HCT116 (cell line): ENCODE results near the gene SCN1A. TPM values are rescaled to one million over a fixed set of nuclear protein-coding genes. Genes with fewer than 3 reads are reported as not detected.

ENCODE experiments used
- ATAC-seq: fragments of 200-7000 bp; cut with Tn5 transposase; 2 replicates; pipeline ENCODE4 v1.9.1; 2020; ENCODE audit warnings: mild to moderate bottlenecking, moderate library complexity
- BruUV-seq: library from RNA; stranded (reverse); fragments of 400-500 nt; replicated peaks from 2 replicates; lab custom pipeline; 2021; lab: Mats Ljungman, UMichigan
- CTCF ChIA-PET: fragments of 300-600 bp; sonication (Branson Sonifier 250); formaldehyde crosslinking; loops from one replicate; lab custom pipeline; 2021; ENCODE audit warnings: antibody characterized with exemption; lab: Charles Lee
- POLR2A ChIA-PET: fragments of 300-600, 350-600 bp; sonication (Branson Sonifier 250); formaldehyde crosslinking; loops from one replicate; lab custom pipeline; 2021; ENCODE audit warnings: antibody characterized with exemption; lab: Charles Lee
- RAD21 ChIA-PET, 2 experiments: fragments of 300-600 bp; sonication (Branson Sonifier 250); formaldehyde crosslinking; loops; one replicate each; lab custom pipeline; 2023; ENCODE audit warnings: low total read pairs in 2 of 2; ENCODE audit not compliant: uncharacterized antibody in 2 of 2, unreplicated experiment in 2 of 2, low non-redundant PET in 1 of 2; lab: Charles Lee
- DNase-seq: peaks from one replicate; pipeline ENCODE4 v3.0.0-alpha.2; 2010; ENCODE audit warnings: low read depth, low spot score
- H2AFZ ChIP-seq: fragments of 200-600 bp; shearing (Covaris generic), sonication (generic); 2 replicates; pipeline ENCODE4 v1.6.1; 2017; ENCODE audit warnings: low read depth, mixed run types, mixed read lengths, antibody characterized with exemption, low read length; ENCODE audit not compliant: poor library complexity, severe bottlenecking
- H3K27ac ChIP-seq: 2 replicates; pipeline ENCODE4 v1.5.1; 2012; ENCODE audit warnings: low read depth, low read length
- H3K27me3 ChIP-seq: fragments of 200-600 bp; sonication (generic); 2 replicates; pipeline ENCODE4 v1.6.1; 2016; ENCODE audit warnings: mixed run types, low read length, mixed read lengths; ENCODE audit not compliant: insufficient read depth
- H3K36me3 ChIP-seq, 2 experiments: fragments of 200-500 bp in 1 of 2; fragments of 200-600 bp in 1 of 2; sonication (Bioruptor generic) in 1 of 2; sonication (generic) in 1 of 2; 2 replicates each; pipeline versions ENCODE4 v1.5.1 to v1.6.1; 2014 to 2016; ENCODE audit warnings: low read length in 2 of 2, inconsistent platforms in 1 of 2, mixed read lengths in 1 of 2, mixed run types in 1 of 2; ENCODE audit not compliant: insufficient read depth in 2 of 2, control insufficient read depth in 1 of 2
- H3K4me1 ChIP-seq, 2 experiments: fragments of 200-600 bp in 1 of 2; sonication (generic) in 1 of 2; 2 replicates each; pipeline versions ENCODE4 v1.5.1 to v1.6.1; 2012 to 2017; ENCODE audit warnings: low read length in 2 of 2, inconsistent platforms in 1 of 2, mild to moderate bottlenecking in 1 of 2, mixed read lengths in 1 of 2, mixed run types in 1 of 2, moderate library complexity in 1 of 2; ENCODE audit not compliant: insufficient read depth in 2 of 2, control insufficient read depth in 1 of 2
- H3K4me2 ChIP-seq: fragments of 200-600 bp; sonication (generic); 2 replicates; pipeline ENCODE4 v1.6.1; 2017; ENCODE audit warnings: mixed run types, low read length, mixed read lengths
- H3K4me3 ChIP-seq, 2 experiments: fragments of 200-600 bp in 1 of 2; sonication (generic) in 1 of 2; replicated peaks in 1 of 2; 2 replicates each; pipeline ENCODE4 v1.5.1; 2011 to 2016; ENCODE audit warnings: low read length in 2 of 2, control low read depth in 1 of 2, low read depth in 1 of 2, mild to moderate bottlenecking in 1 of 2, mixed read lengths in 1 of 2, mixed run types in 1 of 2
- H3K79me2 ChIP-seq: fragments of 200-600 bp; sonication (generic); 2 replicates; pipeline ENCODE4 v1.6.1; 2017; ENCODE audit warnings: mild to moderate bottlenecking, mixed run types, low read length, moderate library complexity, mixed read lengths; ENCODE audit not compliant: insufficient read depth
- H3K9ac ChIP-seq: fragments of 200-600 bp; sonication (generic); 2 replicates; pipeline ENCODE4 v1.6.1; 2016; ENCODE audit warnings: low read length, mixed read lengths
- H3K9me2 ChIP-seq: fragments of 200-600 bp; sonication (generic), shearing (Covaris generic); 2 replicates; pipeline ENCODE4 v1.6.1; 2017; ENCODE audit warnings: mixed run types, mild to moderate bottlenecking, moderate library complexity; ENCODE audit not compliant: insufficient read depth
- H3K9me3 ChIP-seq, 2 experiments: fragments of 200-500 bp in 1 of 2; fragments of 200-600 bp in 1 of 2; sonication (Bioruptor generic) in 1 of 2; sonication (generic) in 1 of 2; 2 replicates each; pipeline ENCODE4 v1.6.1; 2014 to 2017; ENCODE audit warnings: low read length in 2 of 2, mixed read lengths in 2 of 2, inconsistent platforms in 1 of 2, low read depth in 1 of 2, mild to moderate bottlenecking in 1 of 2, mixed run types in 1 of 2, moderate library complexity in 1 of 2; ENCODE audit not compliant: control insufficient read depth in 1 of 2, insufficient read depth in 1 of 2
- H4K20me1 ChIP-seq: fragments of 200-600 bp; sonication (generic), shearing (Covaris generic); 2 replicates; pipeline ENCODE4 v1.6.1; 2017; ENCODE audit warnings: mixed run types, mild to moderate bottlenecking, moderate library complexity; ENCODE audit not compliant: insufficient read depth
- CEBPB ChIP-seq: IDR thresholded peaks from 2 replicates; pipeline ENCODE4 v1.6.1; 2012; ENCODE audit warnings: low read depth
- EGR1 ChIP-seq: IDR thresholded peaks from 2 replicates; pipeline ENCODE4 v1.6.1; 2012; ENCODE audit warnings: low read depth
- ELF1 ChIP-seq: IDR thresholded peaks from 2 replicates; pipeline ENCODE4 v1.6.1; 2012; ENCODE audit warnings: low read depth, borderline replicate concordance
- JUND ChIP-seq: IDR thresholded peaks from 2 replicates; pipeline ENCODE4 v1.6.1; 2012
- RAD21 ChIP-seq: IDR thresholded peaks from 2 replicates; pipeline ENCODE4 v1.6.1; 2012; ENCODE audit warnings: low read depth, mild to moderate bottlenecking
- SP1 ChIP-seq: IDR thresholded peaks from 2 replicates; pipeline ENCODE4 v1.6.1; 2012; ENCODE audit warnings: low read depth
- TCF7L2 ChIP-seq: IDR thresholded peaks from 2 replicates; pipeline ENCODE4 v1.7.0; 2011; ENCODE audit warnings: borderline replicate concordance, inconsistent platforms; ENCODE audit not compliant: insufficient read depth, insufficient read length; ENCODE audit errors: extremely low read depth
- intact Hi-C: fragments of 100-400 bp; cut with micrococcal nuclease; formaldehyde crosslinking; loops from 2 replicates; pipeline ENCODE4 v1.10.0; 2022
- total RNA-seq: library from RNA; stranded (reverse); gene quantifications from one replicate; pipeline ENCODE4 v1.2.1, GENCODE V29; 2021; ENCODE audit not compliant: unreplicated experiment
- TF ChIP-seq, protein P1 (sequence below): IDR thresholded peaks from 2 replicates; pipeline ENCODE4 v1.6.1; 2012

SCN1A gene
- total RNA-seq, 1 experiment from 2014 or later: not detected

DNA sequence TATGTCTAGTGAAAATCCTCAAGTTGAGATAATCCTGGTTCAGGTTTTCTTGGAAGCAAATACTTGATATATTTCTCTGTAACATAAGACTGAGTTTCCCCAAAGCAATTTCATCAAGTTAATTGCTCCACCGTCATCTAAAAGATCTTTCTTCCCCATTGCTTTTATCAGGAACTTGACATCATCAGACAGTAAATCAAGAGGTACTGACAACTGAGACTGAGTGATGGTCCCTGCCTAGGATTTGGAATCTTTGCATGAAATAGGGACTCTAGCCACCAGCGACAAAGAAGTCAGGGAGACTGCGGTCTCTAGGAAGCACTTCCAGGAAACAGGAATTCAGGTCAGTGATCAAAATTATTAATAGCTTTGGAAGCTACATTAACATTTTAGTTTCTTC lies 43.4 kb upstream of the SCN1A start:
- H3K4me2 ChIP-seq: no peak overlapping the region
- H3K27ac ChIP-seq: no peak overlapping the region
- H3K9me3 ChIP-seq: no peaks in the 10 kb centered on the region
- H4K20me1 ChIP-seq: no peaks in the 10 kb centered on the region
- ChIA-PET RAD21 (no interaction called here), POLR2A (no interaction called here), CTCF (no interaction called here)
- H3K27me3 ChIP-seq: 0 out of 2 replicates have a peak, but pooled peaks cover 7% of the 10 kb centered on the region
- no peaks in the 10 kb centered on the region for H3K9me2 ChIP-seq
- ATAC-seq: no peak
- BruUV-seq: no TSS peak
- H3K36me3 ChIP-seq: no peaks in the 10 kb centered on the region
- no peak overlapping the region for H2AFZ ChIP-seq
- no peaks in the 10 kb centered on the region for H3K79me2 ChIP-seq
- no peak overlapping the region for H3K9ac ChIP-seq
- no peak overlapping the region for H3K4me3 ChIP-seq
- intact Hi-C loops: no loop called here
- no peaks in the 10 kb centered on the region for H3K4me1 ChIP-seq
- DNase-seq: no peak
- TF ChIP-seq TCF7L2: no peak
- no peak for TF ChIP-seq EGR1
- no peak for TF ChIP-seq SP1
- no peak for TF ChIP-seq JUND
- TF ChIP-seq CEBPB: no peak
- TF ChIP-seq, protein P1, sequence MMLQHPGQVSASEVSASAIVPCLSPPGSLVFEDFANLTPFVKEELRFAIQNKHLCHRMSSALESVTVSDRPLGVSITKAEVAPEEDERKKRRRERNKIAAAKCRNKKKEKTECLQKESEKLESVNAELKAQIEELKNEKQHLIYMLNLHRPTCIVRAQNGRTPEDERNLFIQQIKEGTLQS: no peak

DNA sequence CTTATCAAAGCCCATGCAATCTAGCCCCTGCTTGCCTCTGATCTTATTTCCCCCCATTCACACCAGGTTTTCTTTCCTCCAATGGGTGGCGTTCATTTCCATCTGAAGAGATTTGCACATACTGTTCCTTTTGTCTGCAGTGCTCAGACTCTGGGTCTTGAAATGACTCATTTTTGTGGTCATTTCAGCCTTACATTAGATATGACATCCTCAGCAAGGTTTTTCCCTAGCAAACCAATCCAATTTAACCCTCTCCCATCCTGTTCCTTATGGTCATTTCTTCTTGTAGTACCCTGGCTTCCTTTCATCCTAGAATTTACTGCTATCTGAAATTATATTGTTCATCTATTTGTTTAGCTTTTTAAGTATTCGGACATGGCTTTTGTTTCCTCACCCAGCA lies 42.5 kb upstream of the SCN1A start:
- Histone ChIP-seq H3K4me1 (no peaks in the 10 kb centered on the region), H3K9me3 (no peaks in the 10 kb centered on the region), H3K79me2 (no peaks in the 10 kb centered on the region), H3K4me3 (no peak overlapping the region), H4K20me1 (no peaks in the 10 kb centered on the region), H2AFZ (no peak overlapping the region), H3K36me3 (no peaks in the 10 kb centered on the region), H3K4me2 (no peak overlapping the region), H3K27ac (no peak overlapping the region), H3K9ac (no peak overlapping the region), H3K27me3 (0 out of 2 replicates have a peak, but pooled peaks cover 7% of the 10 kb centered on the region), H3K9me2 (no peaks in the 10 kb centered on the region)
- ChIA-PET CTCF (interaction anchor here (0.6 kb wide), 1 partner anchor 43 kb away, joined by 3 read pairs; the partner anchor contains the start of gene SCN1A), POLR2A (no interaction called here), RAD21 (no interaction called here)
- DNase-seq (no peak), ATAC-seq (no peak)
- BruUV-seq: no TSS peak
- TF ChIP-seq RAD21 (no peak), ELF1 (no peak)
- intact Hi-C loops: no loop called here
